WERI-Rb-1 (cell line): ENCODE measurements around the gene TMC5.

ENCODE experiments used
- DNase-seq: peaks from one replicate; pipeline ENCODE4 v3.0.0-alpha.2; 2020
- H3K27ac ChIP-seq: fragments of 250-450 bp; sonication (Bioruptor Pico); 2 replicates; pipeline ENCODE4 v1.5.1; 2020; ENCODE audit warnings: mild to moderate bottlenecking, moderate library complexity
- H3K27me3 ChIP-seq: fragments of 250-450 bp; sonication (Bioruptor Pico); 2 replicates; pipeline ENCODE4 v1.5.1; 2021; ENCODE audit warnings: mild to moderate bottlenecking, low read depth, moderate library complexity; ENCODE audit not compliant: insufficient read depth, severe bottlenecking
- H3K36me3 ChIP-seq: fragments of 250-450 bp; sonication (Bioruptor Pico); 2 replicates; pipeline ENCODE4 v1.5.1; 2020; ENCODE audit warnings: mild to moderate bottlenecking, moderate library complexity
- H3K4me3 ChIP-seq: 2 replicates; pipeline ENCODE4 v1.5.1; 2011; ENCODE audit warnings: low read depth, mild to moderate bottlenecking, control low read depth, low read length
- H3K9me3 ChIP-seq: fragments of 250-450 bp; sonication (Bioruptor Pico); 2 replicates; pipeline ENCODE4 v1.5.1; 2021; ENCODE audit warnings: mild to moderate bottlenecking, moderate library complexity; ENCODE audit not compliant: severe bottlenecking
- CTCF ChIP-seq: IDR thresholded peaks from 2 replicates; pipeline ENCODE4 v1.5.1; 2011; ENCODE audit warnings: low read depth, mild to moderate bottlenecking, control low read depth, inconsistent platforms, low read length

Gene TMC5

GRCh38 chr16:19518388-19518787 lies 100.7 kb downstream of the TMC5 start:
- no peak for TF ChIP-seq CTCF
- Histone ChIP-seq H3K9me3 (no peaks in the 10 kb centered on the region), H3K27me3 (no peaks in the 10 kb centered on the region), H3K4me3 (no peak overlapping the region), H3K36me3 (peaks cover 39% of the 10 kb centered on the region), H3K27ac (no peak overlapping the region)
- DNase-seq, result no peak

GRCh38 chr16:19520861-19521331 lies 103.2 kb downstream of the TMC5 start:
- H3K36me3 ChIP-seq, result peaks cover 26% of the 10 kb centered on the region
- H3K27me3 ChIP-seq, result no peaks in the 10 kb centered on the region
- H3K27ac ChIP-seq, result 0 out of 2 replicates have a peak overlapping the region, but pooled peaks have one; percentile 69
- H3K9me3 ChIP-seq, result no peaks in the 10 kb centered on the region
- H3K4me3 ChIP-seq, result peak overlapping the region; percentile 80
- no peak for TF ChIP-seq CTCF
- no peak for DNase-seq

GRCh38 chr16:19521471-19522396 lies 104.1 kb downstream of the TMC5 start, which contains the start of gene GDE1:
Gene GDE1 (minus strand): TSS chr16:19522098. CDS start chr16:19521964, 134 bp downstream.
- Histone ChIP-seq H3K4me3 (peak within 1 kb of the TSS; percentile 80), H3K27ac (peak within 1 kb of the TSS; percentile 69), H3K36me3 (peaks cover 19% of the 10 kb centered on the region), H3K9me3 (no peaks in the 10 kb centered on the region), H3K27me3 (no peaks in the 10 kb centered on the region)
- DNase-seq, result peak; percentile 96
- TF ChIP-seq CTCF, result peak; percentile 62

- peak overlapping the region; percentile 80 for H3K4me3 ChIP-seq
- TF ChIP-seq CTCF, result no peak
- H3K27me3 ChIP-seq, result no peaks in the 10 kb centered on the region
- H3K27ac ChIP-seq, result no peak overlapping the region
- no peaks in the 10 kb centered on the region for H3K9me3 ChIP-seq
- peaks cover 13% of the 10 kb centered on the region for H3K36me3 ChIP-seq
- DNase-seq, result no peak
Measured at GRCh38 chr16:19522397-19522732, 104.7 kb downstream of the TMC5 start.

GRCh38 chr16:19522760-19523159 lies 105.1 kb downstream of the TMC5 start:
- Histone ChIP-seq H3K27ac (no peak overlapping the region), H3K36me3 (peaks cover 12% of the 10 kb centered on the region), H3K9me3 (no peaks in the 10 kb centered on the region), H3K27me3 (no peaks in the 10 kb centered on the region), H3K4me3 (no peak overlapping the region)
- DNase-seq, result no peak
- no peak for TF ChIP-seq CTCF
